H1 (cell line): ENCODE measurements around the gene PLOD1. TPM values are rescaled to one million over a fixed set of nuclear protein-coding genes. Genes with fewer than 3 reads are reported as not detected.

Experiments used
- CTCF ChIA-PET: fragments of 300-600 bp; sonication (Branson Sonifier 250); formaldehyde crosslinking; loops from one replicate; lab custom pipeline; 2021; ENCODE audit not compliant: partially characterized antibody; lab: Charles Lee
- POLR2A ChIA-PET: fragments of 300-600 bp; sonication (Branson Sonifier 250); formaldehyde crosslinking; loops from one replicate; lab custom pipeline; 2021; ENCODE audit warnings: inconsistent platforms; ENCODE audit not compliant: partially characterized antibody; lab: Charles Lee
- DNase-seq, 2 experiments: peaks; one replicate each; pipeline versions ENCODE4 v3.0.0 to v3.0.0-alpha.2; 2010 to 2022; ENCODE audit warnings: low spot score in 2 of 2, low read depth in 1 of 2, mixed read lengths in 1 of 2
- FAIRE-seq: peaks from 2 replicates; lab custom pipeline; 2011; peaks lifted over from hg19 to GRCh38; lab: Jason Lieb, UNC
- H2AFZ ChIP-seq: 2 replicates; pipeline ENCODE4 v1.8.1; 2012; ENCODE audit warnings: low read length, inconsistent platforms
- H2AK5ac ChIP-seq: 2 replicates; pipeline ENCODE4 v1.6.1; 2013; ENCODE audit warnings: low read depth, low read length
- H2BK120ac ChIP-seq: replicated peaks from 2 replicates; pipeline ENCODE3; 2013; ENCODE audit warnings: low read depth, low read length, inconsistent platforms
- H2BK12ac ChIP-seq: 2 replicates; pipeline ENCODE4 v1.6.1; 2013; ENCODE audit warnings: low read depth, low read length
- H2BK15ac ChIP-seq: 2 replicates; pipeline ENCODE4 v1.6.1; 2013; ENCODE audit warnings: low read length
- H2BK20ac ChIP-seq: 2 replicates; pipeline ENCODE4 v1.6.1; 2013; ENCODE audit warnings: low read length
- H2BK5ac ChIP-seq: 2 replicates; pipeline ENCODE4 v1.6.1; 2013; ENCODE audit warnings: low read depth, low read length
- H3K14ac ChIP-seq: 2 replicates; pipeline ENCODE4 v1.6.1; 2013; ENCODE audit warnings: inconsistent platforms; ENCODE audit not compliant: insufficient read length
- H3K18ac ChIP-seq: 2 replicates; pipeline ENCODE4 v1.6.1; 2013; ENCODE audit warnings: low read length; ENCODE audit errors: extremely low read depth
- H3K23ac ChIP-seq: 2 replicates; pipeline ENCODE4 v1.6.1; 2013; ENCODE audit warnings: inconsistent platforms; ENCODE audit not compliant: insufficient read length
- H3K23me2 ChIP-seq: 2 replicates; pipeline ENCODE4 v1.6.1; 2013; ENCODE audit warnings: low read depth, low read length
- H3K27ac ChIP-seq: 2 replicates; pipeline ENCODE4 v1.6.1; 2011; ENCODE audit warnings: low read depth, low read length, inconsistent platforms
- H3K27me3 ChIP-seq, 4 experiments: replicated peaks in 1 of 4; 1 replicate in 1 of 4; 2 replicates in 3 of 4; pipeline versions ENCODE4 v1.6.1 to v1.8.1; 2011 to 2013; ENCODE audit warnings: low read length in 3 of 4, mild to moderate bottlenecking in 3 of 4, inconsistent platforms in 2 of 4, mixed read lengths in 2 of 4, moderate library complexity in 1 of 4; ENCODE audit not compliant: control insufficient read depth in 3 of 4, insufficient read depth in 3 of 4; ENCODE audit errors: extremely low read depth in 1 of 4
- H3K36me3 ChIP-seq, 4 experiments: 2 replicates each; pipeline versions ENCODE4 v1.6.1 to v1.8.1; 2011 to 2013; ENCODE audit warnings: mild to moderate bottlenecking in 4 of 4, low read length in 3 of 4, moderate library complexity in 2 of 4, control low read depth in 1 of 4, inconsistent platforms in 1 of 4; ENCODE audit not compliant: insufficient read depth in 4 of 4, control insufficient read depth in 2 of 4
- H3K4ac ChIP-seq: replicated peaks from 2 replicates; pipeline ENCODE3; 2013; ENCODE audit warnings: low read length, low read depth, mixed read lengths, inconsistent platforms; ENCODE audit not compliant: insufficient read length
- H3K4me1 ChIP-seq, 4 experiments: replicated peaks in 1 of 4; 1 replicate in 1 of 4; 2 replicates in 3 of 4; pipeline versions ENCODE4 v1.6.1 to v1.8.1; 2011 to 2013; ENCODE audit warnings: low read length in 3 of 4, inconsistent platforms in 2 of 4, mixed read lengths in 1 of 4; ENCODE audit not compliant: insufficient read depth in 4 of 4, control insufficient read depth in 3 of 4
- H3K4me2 ChIP-seq, 2 experiments: 2 replicates each; pipeline versions ENCODE4 v1.6.1 to v1.8.1; 2011 to 2013; ENCODE audit warnings: low read depth in 2 of 2, low read length in 2 of 2, control low read depth in 1 of 2, inconsistent platforms in 1 of 2, mild to moderate bottlenecking in 1 of 2; ENCODE audit not compliant: insufficient read depth in 1 of 2
- H3K4me3 ChIP-seq, 4 experiments: fragments of 200-600, 300-600 bp in 1 of 4; sonication (generic), shearing (Covaris generic), sonication (Bioruptor Twin) in 1 of 4; 2 replicates each; pipeline versions ENCODE4 v1.5.1 to v1.8.1; 2011 to 2016; ENCODE audit warnings: low read length in 4 of 4, low read depth in 3 of 4, control low read depth in 2 of 4, inconsistent platforms in 2 of 4, mild to moderate bottlenecking in 2 of 4, mixed read lengths in 1 of 4, moderate library complexity in 1 of 4; ENCODE audit not compliant: insufficient read depth in 2 of 4; ENCODE audit errors: extremely low read depth in 1 of 4
- H3K56ac ChIP-seq: replicated peaks from 2 replicates; pipeline ENCODE3; 2013; ENCODE audit warnings: low read depth, mild to moderate bottlenecking, mixed read lengths, low read length, inconsistent platforms; ENCODE audit not compliant: insufficient read length
- H3K79me1 ChIP-seq: 2 replicates; pipeline ENCODE4 v1.6.1; 2013; ENCODE audit warnings: low read depth, low read length, control low read depth
- H3K79me2 ChIP-seq, 2 experiments: 2 replicates each; pipeline versions ENCODE4 v1.6.1 to v1.8.1; 2012 to 2013; ENCODE audit warnings: low read length in 2 of 2, mild to moderate bottlenecking in 2 of 2, inconsistent platforms in 1 of 2; ENCODE audit not compliant: insufficient read depth in 2 of 2, control insufficient read depth in 1 of 2
- H3K9ac ChIP-seq, 4 experiments: replicated peaks in 1 of 4; 1 replicate in 1 of 4; 2 replicates in 3 of 4; pipeline versions ENCODE4 v1.6.1 to v1.8.1; 2011 to 2013; ENCODE audit warnings: low read depth in 3 of 4, low read length in 3 of 4, control low read depth in 2 of 4, mild to moderate bottlenecking in 2 of 4, moderate library complexity in 2 of 4, inconsistent platforms in 1 of 4; ENCODE audit errors: extremely low read depth in 1 of 4
- H3K9me3 ChIP-seq, 2 experiments: 2 replicates each; pipeline versions ENCODE4 v1.6.1 to v1.8.1; 2012 to 2013; ENCODE audit warnings: mild to moderate bottlenecking in 2 of 2, moderate library complexity in 2 of 2, control low read depth in 1 of 2, inconsistent platforms in 1 of 2, low read depth in 1 of 2, low read length in 1 of 2, mixed read lengths in 1 of 2; ENCODE audit not compliant: insufficient read depth in 2 of 2
- H4K20me1 ChIP-seq, 2 experiments: replicated peaks in 1 of 2; 2 replicates each; pipeline versions ENCODE3 to v1.8.1; 2011 to 2013; ENCODE audit warnings: inconsistent platforms in 2 of 2, low read length in 2 of 2, mild to moderate bottlenecking in 1 of 2; ENCODE audit not compliant: insufficient read depth in 2 of 2, control insufficient read depth in 1 of 2
- H4K5ac ChIP-seq: 2 replicates; pipeline ENCODE4 v1.6.1; 2013; ENCODE audit warnings: low read length, low read depth, mixed read lengths, inconsistent platforms; ENCODE audit not compliant: insufficient read length
- H4K8ac ChIP-seq: 2 replicates; pipeline ENCODE4 v1.8.0; 2013; ENCODE audit warnings: mild to moderate bottlenecking, moderate library complexity, low read length, inconsistent platforms; ENCODE audit not compliant: insufficient read depth; ENCODE audit errors: extremely low read depth
- H4K91ac ChIP-seq: replicated peaks from 2 replicates; pipeline ENCODE3; 2013; ENCODE audit warnings: low read length, mixed read lengths, inconsistent platforms; ENCODE audit not compliant: insufficient read length
- MAFK ChIP-seq: IDR thresholded peaks from 2 replicates; pipeline ENCODE4 v1.6.1; 2012; ENCODE audit warnings: low read depth, mild to moderate bottlenecking, improper control_type of control experiment, low read length
- POLR2A ChIP-seq, 2 experiments: IDR thresholded peaks; 1 replicate in 1 of 2; 2 replicates in 1 of 2; pipeline ENCODE4 v1.6.1; 2011; ENCODE audit warnings: low read depth in 2 of 2, low read length in 2 of 2, mild to moderate bottlenecking in 2 of 2; ENCODE audit errors: control extremely low read depth in 1 of 2
- POU5F1 ChIP-seq: IDR thresholded peaks from 2 replicates; pipeline ENCODE4 v1.6.1; 2011; ENCODE audit warnings: low read depth, mild to moderate bottlenecking, low read length, moderate library complexity
- WGBS, 2 experiments: shearing (Covaris generic) in 1 of 2; methylation state at CpG; one replicate each; pipeline versions ENCODE4 v1.1.6 to v1.1.7; 2013 to 2015; ENCODE audit warnings: low lambda C conversion rate in 2 of 2, mixed read lengths in 2 of 2, inconsistent platforms in 1 of 2, low coverage in 1 of 2, missing lambda C conversion rate in 1 of 2; ENCODE audit not compliant: insufficient replicate concordance in 2 of 2, insufficient coverage in 1 of 2, insufficient read length in 1 of 2; ENCODE audit errors: extremely low coverage in 1 of 2, missing lambda C conversion rate in 1 of 2; 5-methylcytosine and 5-hydroxymethylcytosine counted together
- polyA plus RNA-seq, 7 experiments: library from polyadenylated mRNA; depleted of rRNA in 3 of 7; stranded (reverse) in 5 of 7; unstranded in 2 of 7; fragments of >200 nt in 5 of 7; fragments of 200-250 nt in 2 of 7; gene quantifications; 1 replicate in 5 of 7; 2 replicates in 1 of 7; 4 replicates in 1 of 7; pipeline versions ENCODE4 v1.2.1 to v1.2.3, GENCODE V29; 2011 to 2013; ENCODE audit warnings: missing spikeins in 2 of 7, mixed read lengths in 2 of 7
- total RNA-seq: library from RNA; stranded (reverse); fragmentation: NEBNext Ultra II Directional; extraction: Animal tissue kit (Norgen Biotek cat#: 25700); gene quantifications from 2 replicates; pipeline ENCODE4 v1.2.1, GENCODE V29; 2021

PLOD1 gene
- total and polyA plus RNA-seq, 2 of the 8 experiments (the other 6 are each of a cell fraction or from before 2014, with no cell fraction given), result 44.9 to 51.8 TPM

DNA sequence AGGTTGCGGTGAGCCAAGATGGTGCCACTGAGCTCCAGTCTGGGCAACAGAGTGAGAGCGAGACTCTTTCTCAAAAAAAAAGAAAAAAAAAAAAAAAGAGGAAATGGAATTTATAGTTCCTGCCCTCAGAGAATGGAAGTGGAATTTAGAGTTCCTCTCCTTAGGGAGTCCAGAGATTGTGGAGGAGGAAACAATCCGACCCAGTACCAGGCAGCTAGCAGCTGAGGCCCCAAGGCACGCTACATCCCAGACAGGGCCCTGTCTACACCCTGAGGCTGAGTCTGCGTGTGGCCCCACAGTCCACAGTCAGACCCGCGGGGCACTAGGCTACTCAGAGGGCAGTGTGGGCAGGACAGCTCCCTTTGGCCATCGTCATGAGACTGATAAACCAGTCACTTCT is 43.8 kb downstream of the PLOD1 start:
- Histone ChIP-seq H3K4me1 (peaks cover 0 to 5% (median 2%) of the 10 kb centered on the region in 4 experiments; a peak in 3 of 7 replicates), H4K91ac (no peak overlapping the region), H3K14ac (no peak overlapping the region), H4K5ac (no peak overlapping the region), H3K56ac (no peak overlapping the region), H3K18ac (no peak overlapping the region), H2AK5ac (no peak overlapping the region), H3K4me2 (no peak overlapping the region), H2BK20ac (no peak overlapping the region), H4K20me1 (peaks cover 0 to 3% of the 10 kb centered on the region in 2 experiments), H3K4me3 (no peak overlapping the region), H3K79me1 (peaks cover 6% of the 10 kb centered on the region), H3K9ac (no peak overlapping the region), H2BK15ac (no peak overlapping the region), H3K23me2 (peaks cover 9% of the 10 kb centered on the region; the same call in 1 of the 2 replicates), H3K27me3 (no peaks in the 10 kb centered on the region), H2BK12ac (no peak overlapping the region), H3K79me2 (peaks cover 0 to 28% of the 10 kb centered on the region in 2 experiments; a peak in 2 of 4 replicates), H3K23ac (no peak overlapping the region), H3K9me3 (no peaks in the 10 kb centered on the region), H2BK5ac (no peak overlapping the region), H3K27ac (no peak overlapping the region), H3K36me3 (peaks cover 4 to 14% (median 12%) of the 10 kb centered on the region in 4 experiments; a peak in 5 of 8 replicates), H3K4ac (no peak overlapping the region), H2AFZ (no peak overlapping the region), H2BK120ac (no peak overlapping the region), H4K8ac (no peak overlapping the region)
- WGBS, 2 experiments, result 91% methylated on average over 6 of the region's 8 CpGs; no CpG with 5 or more reads in 1 of the 2 experiments
- ChIA-PET POLR2A (interaction anchor here (0.7 to 9.9 kb wide), 5 partner anchors 9 to 72 kb away, joined by 3 to 144 read pairs (median 3); no protein-coding TSS in a partner anchor), CTCF (interaction anchor here (1.0 to 1.7 kb wide), 3 partner anchors 9 to 71 kb away, joined by 3 to 4 read pairs (median 3); no protein-coding TSS in a partner anchor)
- FAIRE-seq (no peak), DNase-seq (no peak)
- TF ChIP-seq MAFK (no peak), POLR2A (IDR thresholded peaks at IDR 0.05; ENCODE audit: control extremely low read depth in 1 of 2, low read depth in 2 of 2, low read length in 2 of 2) (no peak), POU5F1 (no peak)
- TF ChIP-seq, all 59 proteins: peak for 0
